ENCODE results near the gene TEKT5.
A peak's percentile ranks its signal among the peaks of the same experiment; 100 is the strongest.

The TEKT5 gene

GRCh38 chr16:10619271-10619849 is 75.4 kb downstream of the TEKT5 start:
- DNase-seq (ENCODE audit: low spot score) = no peak
- no CpG with 5 or more reads among the region's 25 CpGs for WGBS, 2 donors (ENCODE audit: extremely low coverage in 2 of 2, insufficient read length in 2 of 2, insufficient replicate concordance in 1 of 2)
- H3K27ac ChIP-seq (replicated peaks; ENCODE audit: low read length) = no peak overlapping the region

DNA sequence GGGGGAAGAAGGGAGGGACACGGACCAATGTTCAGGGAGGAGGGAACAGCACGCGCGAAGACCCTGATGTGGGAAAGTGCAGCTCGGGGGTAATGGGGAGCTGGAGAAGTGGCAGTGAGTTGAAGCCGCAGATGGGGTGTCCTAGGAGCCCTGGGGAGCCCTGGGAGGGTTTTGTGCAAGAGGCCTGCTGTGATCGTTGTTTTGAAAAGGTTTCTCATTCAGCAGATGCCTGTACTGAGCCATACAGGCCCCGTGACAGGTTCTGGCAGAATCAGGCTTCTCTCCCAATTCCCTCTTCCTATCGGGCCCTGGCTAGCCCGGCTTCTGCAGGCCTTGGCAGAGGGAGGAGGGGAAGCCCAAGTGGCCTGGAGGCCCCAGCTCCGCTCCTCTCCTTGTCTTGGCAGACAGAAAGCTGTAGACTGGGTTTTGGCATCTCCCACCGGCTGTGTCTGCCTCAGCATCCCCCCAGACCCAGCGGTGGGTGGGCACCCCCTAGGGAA is 76.0 kb downstream of the TEKT5 start:
- Histone ChIP-seq H3K9ac (ENCODE audit: low read depth, low read length, poor library complexity) (no peak overlapping the region), H2BK5ac (ENCODE audit: low read length) (no peak overlapping the region), H3K36me3 (replicated peaks in 1 of 2; ENCODE audit: control insufficient read depth in 2 of 2, insufficient read depth in 2 of 2, low read length in 2 of 2) (no peaks in the 10 kb centered on the region), H3K27ac (replicated peaks; ENCODE audit: low read length) (no peak overlapping the region), H3K9me3 (replicated peaks in 1 of 2; ENCODE audit: control insufficient read depth in 2 of 2, insufficient read depth in 1 of 2, low read depth in 1 of 2, low read length in 2 of 2) (no peaks in the 10 kb centered on the region), H2BK15ac (ENCODE audit: low read length) (peak overlapping the region; percentile 79), H4K91ac (ENCODE audit: low read depth, low read length, poor library complexity) (no peak overlapping the region), H2AK5ac (ENCODE audit: low read depth, low read length) (peak overlapping the region; percentile 47), H3K79me1 (ENCODE audit: low read depth, low read length) (no peaks in the 10 kb centered on the region), H4K8ac (ENCODE audit: low read depth, low read length) (no peak overlapping the region), H3K4me1 (ENCODE audit: control insufficient read depth in 2 of 2, insufficient read depth in 1 of 2, low read depth in 1 of 2, low read length in 2 of 2) (peaks cover 11 to 23% of the 10 kb centered on the region in 2 donors), H3K23ac (ENCODE audit: low read depth, low read length, poor library complexity) (peak overlapping the region; percentile 78), H3K4me3 (ENCODE audit: low read length in 2 of 2) (no peak overlapping the region), H3K4me2 (ENCODE audit: insufficient read depth, low read length, poor library complexity, severe bottlenecking) (no peak overlapping the region), H2BK120ac (ENCODE audit: low read depth, low read length) (no peak overlapping the region), H2AFZ (ENCODE audit: low read length) (no peak overlapping the region), H3K27me3 (ENCODE audit: control insufficient read depth in 3 of 3, insufficient read depth in 3 of 3, low read depth in 1 of 3, low read length in 3 of 3) (peaks cover 0 to 46% (median 0%) of the 10 kb centered on the region in 3 experiments), H3K14ac (ENCODE audit: low read length) (no peak overlapping the region), H3K4ac (ENCODE audit: low read length) (no peak overlapping the region), H3K18ac (ENCODE audit: low read length) (peak overlapping the region; percentile 83), H2BK12ac (ENCODE audit: low read length) (no peak overlapping the region)
- WGBS, 2 donors (ENCODE audit: extremely low coverage in 2 of 2, insufficient read length in 2 of 2, insufficient replicate concordance in 1 of 2) = no CpG with 5 or more reads among the region's 13 CpGs
- no peak for DNase-seq (ENCODE audit: low spot score)

More at GRCh38 chr16:10619271-10619849, 75.4 kb downstream of the TEKT5 start:
- Histone ChIP-seq H2AK5ac (ENCODE audit: low read depth, low read length) (peak overlapping the region; percentile 47), H3K9ac (ENCODE audit: low read depth, low read length, poor library complexity) (no peak overlapping the region), H2BK120ac (ENCODE audit: low read depth, low read length) (no peak overlapping the region), H3K79me1 (ENCODE audit: low read depth, low read length) (no peaks in the 10 kb centered on the region), H2BK5ac (ENCODE audit: low read length) (no peak overlapping the region), H3K4ac (ENCODE audit: low read length) (no peak overlapping the region), H4K8ac (ENCODE audit: low read depth, low read length) (no peak overlapping the region), H4K91ac (ENCODE audit: low read depth, low read length, poor library complexity) (no peak overlapping the region), H3K14ac (ENCODE audit: low read length) (no peak overlapping the region), H2BK12ac (ENCODE audit: low read length) (no peak overlapping the region), H2AFZ (ENCODE audit: low read length) (no peak overlapping the region), H3K23ac (ENCODE audit: low read depth, low read length, poor library complexity) (peak overlapping the region; percentile 78), H3K27me3 (ENCODE audit: control insufficient read depth in 3 of 3, insufficient read depth in 3 of 3, low read depth in 1 of 3, low read length in 3 of 3) (peaks cover 0 to 48% (median 0%) of the 10 kb centered on the region in 3 experiments), H3K36me3 (replicated peaks in 1 of 2; ENCODE audit: control insufficient read depth in 2 of 2, insufficient read depth in 2 of 2, low read length in 2 of 2) (no peaks in the 10 kb centered on the region), H3K4me2 (ENCODE audit: insufficient read depth, low read length, poor library complexity, severe bottlenecking) (peak overlapping the region; percentile 38), H2BK15ac (ENCODE audit: low read length) (peak overlapping the region; percentile 79), H3K4me3 (ENCODE audit: low read length in 2 of 2) (peak overlapping the region in 1 of 2 donors; percentile 56), H3K18ac (ENCODE audit: low read length) (peak overlapping the region; percentile 83), H3K9me3 (replicated peaks in 1 of 2; ENCODE audit: control insufficient read depth in 2 of 2, insufficient read depth in 1 of 2, low read depth in 1 of 2, low read length in 2 of 2) (no peaks in the 10 kb centered on the region), H3K4me1 (ENCODE audit: control insufficient read depth in 2 of 2, insufficient read depth in 1 of 2, low read depth in 1 of 2, low read length in 2 of 2) (peaks cover 11 to 23% of the 10 kb centered on the region in 2 donors)

GRCh38 chr16:10617662-10618420 is 76.9 kb downstream of the TEKT5 start:
- no peak overlapping the region for H3K23ac ChIP-seq (ENCODE audit: low read depth, low read length, poor library complexity)
- H4K91ac ChIP-seq (ENCODE audit: low read depth, low read length, poor library complexity) = no peak overlapping the region
- H2BK15ac ChIP-seq (ENCODE audit: low read length) = no peak overlapping the region
- no peak overlapping the region for H3K18ac ChIP-seq (ENCODE audit: low read length)
- H3K9me3 ChIP-seq (replicated peaks in 1 of 2; ENCODE audit: control insufficient read depth in 2 of 2, insufficient read depth in 1 of 2, low read depth in 1 of 2, low read length in 2 of 2) = no peaks in the 10 kb centered on the region
- no peaks in the 10 kb centered on the region for H3K36me3 ChIP-seq (replicated peaks in 1 of 2; ENCODE audit: control insufficient read depth in 2 of 2, insufficient read depth in 2 of 2, low read length in 2 of 2)
- no peak for DNase-seq (ENCODE audit: low spot score)
- no peak overlapping the region for H3K9ac ChIP-seq (ENCODE audit: low read depth, low read length, poor library complexity)
- H3K4ac ChIP-seq (ENCODE audit: low read length) = no peak overlapping the region
- H3K4me1 ChIP-seq (ENCODE audit: control insufficient read depth in 2 of 2, insufficient read depth in 1 of 2, low read depth in 1 of 2, low read length in 2 of 2) = peaks cover 11 to 23% of the 10 kb centered on the region in 2 donors
- H3K27me3 ChIP-seq (ENCODE audit: control insufficient read depth in 3 of 3, insufficient read depth in 3 of 3, low read depth in 1 of 3, low read length in 3 of 3) = peaks cover 0 to 51% (median 0%) of the 10 kb centered on the region in 3 experiments
- H3K79me1 ChIP-seq (ENCODE audit: low read depth, low read length) = no peaks in the 10 kb centered on the region
- no CpG with 5 or more reads among the region's 12 CpGs for WGBS, 2 donors (ENCODE audit: extremely low coverage in 2 of 2, insufficient read length in 2 of 2, insufficient replicate concordance in 1 of 2)
- H4K8ac ChIP-seq (ENCODE audit: low read depth, low read length) = no peak overlapping the region
- peak overlapping the region in 1 of 2 donors; percentile 41 for H3K4me3 ChIP-seq (ENCODE audit: low read length in 2 of 2)
- H2BK120ac ChIP-seq (ENCODE audit: low read depth, low read length) = no peak overlapping the region
- no peak overlapping the region for H2AK5ac ChIP-seq (ENCODE audit: low read depth, low read length)
- no peak overlapping the region for H3K14ac ChIP-seq (ENCODE audit: low read length)
- peak overlapping the region; percentile 83 for H2AFZ ChIP-seq (ENCODE audit: low read length)
- no peak overlapping the region for H2BK12ac ChIP-seq (ENCODE audit: low read length)
- H3K4me2 ChIP-seq (ENCODE audit: insufficient read depth, low read length, poor library complexity, severe bottlenecking) = no peak overlapping the region
- no peak overlapping the region for H3K27ac ChIP-seq (replicated peaks; ENCODE audit: low read length)
- no peak overlapping the region for H2BK5ac ChIP-seq (ENCODE audit: low read length)
